Esophagus mucosa (tissue), 1 donor: ENCODE measurements around the gene PODNL1. TPM values are rescaled to one million over a fixed set of nuclear protein-coding genes. Genes with fewer than 3 reads are reported as not detected.

Source experiments
- ATAC-seq: fragments of 200-7000 bp; cut with Tn5 transposase; one replicate; pipeline ENCODE4 v1.9.1; 2020
- total RNA-seq: library from RNA; stranded (reverse); gene quantifications from one replicate; pipeline ENCODE4 v1.2.4, GENCODE V29; 2023
- donor health status: DM: yes; HTN: yes; CAD: no.

PODNL1 gene
- total RNA-seq, 1 donor from 2014 or later = 8.5 TPM

GRCh38 chr19:13887517-13887916 lies 50.7 kb downstream of the PODNL1 start:
- peak; percentile 50 for ATAC-seq

- peak; percentile 48 for ATAC-seq
Measured at GRCh38 chr19:13887018-13887436, 51.2 kb downstream of the PODNL1 start.

- ATAC-seq = no peak
Measured at GRCh38 chr19:13885826-13886365, 52.3 kb downstream of the PODNL1 start.

- ATAC-seq = peak; percentile 62
Measured at GRCh38 chr19:13884726-13885591, 53.3 kb downstream of the PODNL1 start.

- ATAC-seq = no peak
Measured at GRCh38 chr19:13883516-13884064, 54.6 kb downstream of the PODNL1 start.

- peak; percentile 20 for ATAC-seq
Measured at GRCh38 chr19:13882836-13883235, 55.4 kb downstream of the PODNL1 start.

- ATAC-seq = no peak
Measured at GRCh38 chr19:13882419-13882795, 55.8 kb downstream of the PODNL1 start.

- ATAC-seq = no peak
Measured at GRCh38 chr19:13881692-13882418, 56.4 kb downstream of the PODNL1 start.

GRCh38 chr19:13881251-13881691 lies 56.9 kb downstream of the PODNL1 start:
- ATAC-seq = no peak

Other genes starting within 250 kb of the PODNL1 start
- 22.4 TPM for gene MRI1, start 173.9 kb downstream of the PODNL1 start, total RNA-seq
- 60.2 TPM for gene C19orf53, start 164.0 kb downstream of the PODNL1 start, total RNA-seq
- gene ZSWIM4, start 143.0 kb downstream of the PODNL1 start, total RNA-seq = 10.9 TPM
- not detected for gene NANOS3, start 61.3 kb downstream of the PODNL1 start, total RNA-seq
- 5.7 TPM for gene BRME1, start 32.3 kb downstream of the PODNL1 start, total RNA-seq
- 29.7 TPM for gene CC2D1A, start 32.2 kb downstream of the PODNL1 start, total RNA-seq
- gene DCAF15, start 14.1 kb upstream of the PODNL1 start, total RNA-seq = 18.2 TPM
- 8.3 TPM for gene RFX1, start 67.9 kb upstream of the PODNL1 start, total RNA-seq
- not detected for gene RLN3, start 89.7 kb upstream of the PODNL1 start, total RNA-seq
- gene IL27RA, start 93.3 kb upstream of the PODNL1 start, total RNA-seq = 1.2 TPM
- 0.08 TPM for gene PALM3, start 123.7 kb upstream of the PODNL1 start, total RNA-seq
- 3.4 TPM for gene MISP3, start 134.4 kb upstream of the PODNL1 start, total RNA-seq
- 0.12 TPM for gene C19orf67, start 147.4 kb upstream of the PODNL1 start, total RNA-seq
- gene SAMD1, start 152.3 kb upstream of the PODNL1 start, total RNA-seq = 24.8 TPM
- 45.2 TPM for gene PRKACA, start 179.3 kb upstream of the PODNL1 start, total RNA-seq
- 13.9 TPM for gene ASF1B, start 198.2 kb upstream of the PODNL1 start, total RNA-seq